IPS-20b (cell line): Measurements from ENCODE around the gene KANK4.

ENCODE experiments used
- H3K27ac ChIP-seq: one replicate; pipeline ENCODE4 v1.5.1; 2013; ENCODE audit warnings: low read length
- H3K27me3 ChIP-seq: 2 replicates; pipeline ENCODE4 v1.6.1; 2013; ENCODE audit warnings: mild to moderate bottlenecking, low read length, inconsistent platforms; ENCODE audit not compliant: insufficient read depth
- H3K36me3 ChIP-seq: 2 replicates; pipeline ENCODE4 v1.6.1; 2013; ENCODE audit warnings: low read depth, mild to moderate bottlenecking, inconsistent platforms, low read length, moderate library complexity; ENCODE audit not compliant: insufficient read depth
- H3K4me1 ChIP-seq: 2 replicates; pipeline ENCODE4 v1.6.1; 2013; ENCODE audit warnings: mild to moderate bottlenecking, control low read depth, inconsistent platforms, low read length, moderate library complexity; ENCODE audit not compliant: insufficient read depth
- H3K4me3 ChIP-seq: 2 replicates; pipeline ENCODE4 v1.5.1; 2013; ENCODE audit warnings: mild to moderate bottlenecking, low read length, inconsistent platforms
- H3K9ac ChIP-seq: 2 replicates; pipeline ENCODE4 v1.6.1; 2013; ENCODE audit warnings: low read depth, mild to moderate bottlenecking, inconsistent platforms, low read length, moderate library complexity
- H3K9me3 ChIP-seq: 2 replicates; pipeline ENCODE4 v1.6.1; 2013; ENCODE audit warnings: mild to moderate bottlenecking, low read depth, low read length, inconsistent platforms; ENCODE audit not compliant: insufficient read depth

Gene KANK4

DNA sequence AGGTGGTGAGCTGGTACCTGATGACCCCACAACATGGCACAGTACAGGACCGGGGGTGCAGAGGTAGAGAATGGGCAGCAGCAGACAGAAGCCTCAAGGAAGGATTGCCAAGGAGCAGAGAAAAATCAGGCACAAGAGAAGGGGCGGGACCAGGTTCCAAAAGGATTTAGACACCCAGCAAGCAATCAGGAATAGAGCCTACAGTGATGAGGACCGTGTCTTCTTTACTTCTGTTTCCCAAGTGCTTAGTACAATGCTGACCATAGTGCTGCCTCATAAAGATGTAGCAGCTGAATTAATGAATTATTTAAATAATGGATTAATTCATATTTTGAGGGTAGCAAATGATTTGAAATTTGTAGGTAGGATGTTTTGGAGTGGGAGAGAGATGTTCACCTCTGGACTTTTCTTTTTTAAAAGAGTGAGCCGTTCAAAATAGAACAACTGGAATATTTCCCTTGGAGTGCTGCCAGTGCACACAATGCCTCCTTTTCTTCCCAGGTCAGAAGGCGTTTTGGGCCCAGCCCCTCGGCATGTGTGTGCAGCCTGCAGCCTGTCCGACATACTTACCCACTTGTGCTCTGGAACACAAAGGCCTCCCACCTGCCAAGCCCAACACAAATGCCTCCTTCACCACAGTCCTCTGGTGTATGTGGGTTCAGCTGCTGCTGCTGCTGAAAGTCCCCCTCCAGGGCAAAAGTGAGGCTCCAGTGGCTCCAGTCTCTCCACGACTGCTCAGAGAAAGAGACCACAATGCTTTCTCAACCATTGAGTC is 19.6 kb downstream of the KANK4 start:
- Histone ChIP-seq H3K27ac (no peak overlapping the region), H3K36me3 (no peaks in the 10 kb centered on the region), H3K9ac (no peak overlapping the region), H3K9me3 (no peaks in the 10 kb centered on the region), H3K4me1 (peaks cover 7% of the 10 kb centered on the region; the same call in 1 of the 2 replicates), H3K27me3 (peaks cover 38% of the 10 kb centered on the region), H3K4me3 (no peak overlapping the region)

DNA sequence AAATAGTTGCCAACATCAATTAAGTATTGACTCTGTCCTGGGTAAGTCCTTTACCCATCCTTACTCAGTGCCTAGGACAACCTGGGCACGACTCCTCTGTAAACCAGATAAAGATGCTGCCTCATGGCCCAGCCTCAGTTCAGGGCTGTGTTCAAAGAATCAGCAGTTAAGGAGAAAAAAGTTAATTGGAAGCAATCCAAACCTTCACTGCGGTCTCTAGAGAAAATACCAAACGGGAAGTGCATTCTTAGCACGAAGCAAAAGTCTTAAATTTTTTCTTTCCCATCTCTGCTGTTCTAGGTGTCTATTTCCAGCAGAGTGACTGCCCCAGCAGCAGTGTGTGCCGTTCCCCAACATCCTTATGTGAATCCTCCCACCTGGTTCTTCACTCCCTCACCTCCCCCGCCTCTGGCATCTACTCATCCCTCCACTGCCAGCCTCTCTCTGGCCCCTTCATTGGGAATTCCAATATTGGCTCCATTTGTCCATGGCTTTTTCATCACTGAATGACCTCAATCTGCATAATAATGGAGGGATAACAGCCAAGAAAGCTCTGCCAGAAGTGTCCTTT is 23.2 kb downstream of the KANK4 start:
- no peak overlapping the region for H3K4me3 ChIP-seq
- no peak overlapping the region for H3K9ac ChIP-seq
- no peaks in the 10 kb centered on the region for H3K36me3 ChIP-seq
- H3K4me1 ChIP-seq: peaks cover 10% of the 10 kb centered on the region; the same call in 1 of the 2 replicates
- no peak overlapping the region for H3K27ac ChIP-seq
- no peaks in the 10 kb centered on the region for H3K9me3 ChIP-seq
- H3K27me3 ChIP-seq: peaks cover 33% of the 10 kb centered on the region

DNA sequence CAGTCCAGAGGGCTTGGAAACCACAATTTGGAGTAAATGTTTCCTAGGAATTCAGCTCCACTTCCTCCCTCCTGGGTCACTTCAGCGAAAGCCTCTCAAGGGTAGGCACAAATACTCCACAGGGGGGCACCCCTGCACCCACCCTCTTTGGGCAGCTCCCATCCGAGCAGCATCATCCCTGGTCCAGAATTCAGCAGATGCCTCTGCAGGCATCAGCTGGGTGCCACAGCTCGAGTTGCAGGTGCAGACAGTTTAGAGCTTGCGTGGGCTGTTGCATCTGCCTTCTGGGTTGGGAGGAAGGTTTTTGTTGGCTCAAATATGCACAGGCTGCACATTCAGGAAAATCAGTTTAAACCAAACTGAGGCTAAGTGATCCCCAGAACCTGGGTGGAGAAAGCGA is 25.0 kb downstream of the KANK4 start:
- no peak overlapping the region for H3K9ac ChIP-seq
- no peaks in the 10 kb centered on the region for H3K36me3 ChIP-seq
- H3K27me3 ChIP-seq: peaks cover 34% of the 10 kb centered on the region
- no peak overlapping the region for H3K4me3 ChIP-seq
- no peak overlapping the region for H3K27ac ChIP-seq
- H3K4me1 ChIP-seq: peaks cover 10% of the 10 kb centered on the region; the same call in 1 of the 2 replicates
- no peaks in the 10 kb centered on the region for H3K9me3 ChIP-seq

DNA sequence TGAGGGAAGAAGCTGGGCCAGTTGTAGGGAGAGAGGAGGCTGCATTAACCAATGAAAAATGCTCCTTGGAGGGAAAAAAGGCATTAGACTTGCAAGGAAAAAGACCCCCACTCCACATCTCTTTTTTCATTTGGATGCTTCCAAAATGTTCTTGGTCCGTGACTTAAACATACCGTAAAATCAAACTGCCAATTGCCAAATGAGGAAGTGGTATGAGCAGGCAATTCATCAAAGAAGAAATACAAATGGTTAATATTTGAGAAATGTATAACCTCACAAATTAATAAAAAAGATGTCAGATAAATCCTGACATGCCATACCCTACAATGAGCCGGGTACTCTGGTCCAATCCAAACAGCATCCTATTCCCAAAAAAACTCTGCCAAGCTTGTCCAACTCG is 30.6 kb downstream of the KANK4 start:
- Histone ChIP-seq H3K4me3 (no peak overlapping the region), H3K27me3 (peaks cover 89% of the 10 kb centered on the region)

DNA sequence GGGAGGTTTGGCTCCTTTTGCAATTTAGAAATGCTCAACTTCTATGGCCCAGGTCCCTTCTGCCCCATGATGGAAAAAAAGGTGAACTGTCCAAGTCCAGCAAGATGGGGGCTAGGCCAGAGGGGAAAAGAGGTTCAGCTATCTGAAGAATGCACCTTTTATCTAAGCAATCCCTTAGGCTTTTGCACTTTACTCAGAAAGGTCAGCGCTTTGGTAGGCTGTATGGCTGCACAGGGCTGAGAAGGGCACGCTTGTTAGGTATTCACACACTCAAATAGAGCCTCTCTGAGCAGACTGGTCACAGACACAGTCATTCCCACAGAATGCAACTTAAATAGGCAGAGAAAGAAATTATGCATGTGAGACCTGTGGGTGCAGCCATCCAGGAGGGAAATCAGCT is 31.0 kb downstream of the KANK4 start:
- Histone ChIP-seq H3K4me3 (no peak overlapping the region), H3K9me3 (no peaks in the 10 kb centered on the region), H3K36me3 (no peaks in the 10 kb centered on the region), H3K9ac (no peak overlapping the region), H3K4me1 (peaks cover 42% of the 10 kb centered on the region), H3K27me3 (peaks cover 93% of the 10 kb centered on the region), H3K27ac (no peak overlapping the region)

More for the DNA sequence above, 30.6 kb downstream of the KANK4 start:
- Histone ChIP-seq H3K36me3 (no peaks in the 10 kb centered on the region), H3K9me3 (no peaks in the 10 kb centered on the region), H3K27ac (no peak overlapping the region), H3K4me1 (peaks cover 38% of the 10 kb centered on the region), H3K9ac (no peak overlapping the region)

DNA sequence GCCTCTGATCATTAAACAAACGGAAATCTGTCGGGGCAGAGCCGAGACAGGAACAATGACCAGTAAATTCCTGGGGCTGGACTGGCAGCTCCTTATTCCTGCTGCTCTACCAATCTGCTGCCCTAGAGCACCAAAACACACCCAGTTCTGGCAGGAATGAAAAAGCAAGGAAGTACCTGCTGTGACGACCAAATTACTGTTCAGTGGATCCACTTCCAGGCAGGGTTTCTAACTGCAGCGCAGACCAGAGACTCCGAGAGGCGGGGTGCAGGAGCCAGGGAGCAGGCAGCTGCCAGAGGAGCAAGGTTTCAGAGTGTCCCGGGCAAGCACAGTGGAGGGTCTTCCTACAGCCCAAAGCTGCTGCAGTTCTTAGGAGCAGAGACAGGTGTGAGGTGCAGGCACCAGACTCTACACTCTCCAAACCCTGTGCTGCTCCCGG is 32.4 kb downstream of the KANK4 start:
- Histone ChIP-seq H3K27me3 (peaks cover 96% of the 10 kb centered on the region), H3K4me3 (peak overlapping the region; percentile 53; the same call in 1 of the 2 replicates)

DNA sequence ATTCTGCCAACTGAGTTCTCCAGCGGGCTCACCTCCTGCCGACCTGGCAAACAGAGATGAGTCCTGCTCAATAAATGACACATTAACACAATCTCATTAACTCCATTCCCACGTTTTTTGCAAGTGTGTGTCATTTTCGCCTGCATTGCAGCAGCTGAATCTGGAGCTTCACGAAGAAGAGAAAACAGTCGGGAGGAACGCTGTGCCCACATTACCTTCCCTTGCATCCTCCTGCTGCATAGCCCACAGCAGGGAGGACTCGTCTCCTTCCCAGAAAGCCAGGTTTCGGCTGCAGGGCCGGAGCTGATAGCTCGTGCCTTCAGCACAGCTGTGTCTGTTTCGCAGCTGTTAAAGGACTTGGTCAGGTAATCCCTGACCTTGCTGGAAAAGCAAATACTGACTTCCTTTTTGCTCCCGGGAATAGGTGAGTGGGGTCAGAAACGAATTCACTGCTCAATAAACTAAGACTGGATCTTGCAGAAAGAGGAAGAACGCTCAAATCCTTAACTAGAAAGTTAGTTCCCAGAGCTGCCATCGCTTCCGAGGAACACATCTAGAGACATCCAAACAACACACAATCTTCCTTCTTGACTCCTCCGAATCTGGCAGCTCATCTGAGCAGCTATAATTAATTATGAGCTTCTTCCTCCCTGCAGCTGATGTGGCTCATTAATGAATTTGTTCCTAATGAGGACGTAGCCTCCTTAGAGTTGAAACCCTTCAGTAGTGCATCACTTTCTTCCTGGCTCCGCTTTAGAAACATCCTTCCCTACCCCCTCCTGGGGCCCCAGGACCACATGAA is 33.0 kb downstream of the KANK4 start:
- Histone ChIP-seq H3K27me3 (peaks cover 98% of the 10 kb centered on the region), H3K9me3 (no peaks in the 10 kb centered on the region), H3K4me1 (peaks cover 45% of the 10 kb centered on the region), H3K4me3 (peak overlapping the region; percentile 53), H3K9ac (no peak overlapping the region), H3K27ac (no peak overlapping the region), H3K36me3 (no peaks in the 10 kb centered on the region)

More for the DNA sequence above, 32.4 kb downstream of the KANK4 start:
- H3K9me3 ChIP-seq: no peaks in the 10 kb centered on the region
- no peaks in the 10 kb centered on the region for H3K36me3 ChIP-seq
- no peak overlapping the region for H3K9ac ChIP-seq
- peaks cover 45% of the 10 kb centered on the region for H3K4me1 ChIP-seq
- H3K27ac ChIP-seq: no peak overlapping the region

DNA sequence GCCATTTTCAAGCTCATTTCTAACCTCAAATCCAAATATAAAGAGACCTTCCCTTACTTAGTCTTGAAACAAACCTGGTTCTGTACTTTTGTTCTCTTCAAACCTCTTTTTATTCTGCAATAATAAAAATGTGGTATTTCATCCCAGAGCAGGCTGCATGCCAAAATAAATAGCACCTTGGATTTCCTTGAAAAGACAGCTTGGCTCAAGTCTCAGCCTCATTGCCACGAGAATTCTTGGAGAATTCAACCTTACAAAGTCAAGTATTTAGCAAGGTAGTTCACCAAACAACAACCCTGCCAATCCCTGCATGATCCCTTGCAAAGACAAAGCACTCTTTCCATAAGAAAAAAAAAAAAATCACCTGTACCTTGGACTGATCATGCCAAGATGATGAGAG is 33.8 kb downstream of the KANK4 start:
- H3K4me1 ChIP-seq: peaks cover 45% of the 10 kb centered on the region
- H3K9me3 ChIP-seq: peaks cover 4% of the 10 kb centered on the region; the same call in 1 of the 2 replicates
- no peak overlapping the region for H3K27ac ChIP-seq
- H3K9ac ChIP-seq: no peak overlapping the region
- H3K4me3 ChIP-seq: peak overlapping the region; percentile 53; the same call in 1 of the 2 replicates
- peaks cover 100% of the 10 kb centered on the region for H3K27me3 ChIP-seq
- H3K36me3 ChIP-seq: no peaks in the 10 kb centered on the region

DNA sequence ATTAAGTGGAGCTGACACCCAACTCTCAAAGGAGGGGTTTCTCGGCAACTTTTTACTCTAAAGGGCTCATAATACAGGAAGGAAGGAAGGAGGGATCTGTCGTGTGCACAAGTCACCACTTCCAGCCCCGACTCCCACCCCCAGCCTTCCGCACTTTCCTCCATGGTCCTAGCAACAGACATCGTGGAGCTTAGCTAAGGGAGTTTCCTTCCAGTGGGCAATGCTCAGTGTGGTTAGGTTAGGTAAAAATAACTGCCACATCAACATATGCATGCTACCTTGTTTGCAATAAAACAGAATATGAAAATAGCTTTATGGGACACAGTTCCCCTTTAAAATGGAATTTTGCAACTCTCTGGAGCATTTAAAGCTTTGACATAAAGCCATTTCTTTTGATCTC is 35.2 kb downstream of the KANK4 start:
- peaks cover 4% of the 10 kb centered on the region; the same call in 1 of the 2 replicates for H3K9me3 ChIP-seq
- H3K4me3 ChIP-seq: no peak overlapping the region
- no peak overlapping the region for H3K9ac ChIP-seq
- no peak overlapping the region for H3K27ac ChIP-seq
- H3K36me3 ChIP-seq: no peaks in the 10 kb centered on the region
- H3K4me1 ChIP-seq: peaks cover 51% of the 10 kb centered on the region
- H3K27me3 ChIP-seq: peaks cover 95% of the 10 kb centered on the region

DNA sequence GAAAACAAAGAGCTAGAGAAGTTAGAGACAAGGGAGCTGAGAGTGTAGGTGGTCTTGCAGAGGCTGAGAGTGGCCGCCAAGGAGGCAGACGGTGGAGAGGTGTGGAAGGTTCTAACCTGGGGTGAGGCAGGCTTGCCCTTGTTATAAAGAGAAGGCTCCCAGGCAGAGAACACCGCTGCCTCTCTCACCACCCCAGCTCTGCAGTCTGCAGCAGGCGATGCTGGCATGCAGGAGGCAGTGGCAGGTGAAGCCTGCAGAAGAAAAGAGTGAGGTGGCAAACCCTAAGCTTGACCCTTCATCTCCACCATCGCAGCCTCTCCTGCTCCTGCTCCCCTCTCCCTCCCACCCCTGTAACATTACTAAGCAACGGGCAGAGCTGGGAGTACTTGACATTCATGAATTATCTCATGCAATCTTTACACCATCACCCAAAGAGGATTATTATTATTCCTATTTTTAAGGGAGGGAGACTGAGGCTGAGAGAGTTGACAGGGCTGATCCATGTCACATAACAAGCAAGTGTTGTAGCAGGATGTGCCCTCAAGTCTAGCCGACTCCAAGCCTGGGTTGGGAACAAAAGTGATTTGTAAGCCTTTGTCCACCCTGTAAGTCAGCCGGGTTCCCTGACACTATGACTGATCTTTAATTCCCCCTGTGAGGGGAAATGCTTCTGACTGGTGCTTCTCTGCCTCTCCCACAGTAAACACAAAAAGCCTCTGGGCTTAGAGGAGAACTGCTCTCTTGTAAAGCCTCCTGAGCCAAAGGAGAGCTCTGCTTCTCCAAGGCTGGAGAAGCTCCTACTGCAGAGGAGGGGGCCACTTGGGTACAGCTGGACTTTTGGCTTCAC is 36.1 kb downstream of the KANK4 start:
- Histone ChIP-seq H3K9ac (no peak overlapping the region), H3K27ac (no peak overlapping the region), H3K27me3 (peaks cover 86% of the 10 kb centered on the region)

More for the DNA sequence above, 36.1 kb downstream of the KANK4 start:
- Histone ChIP-seq H3K9me3 (peaks cover 4% of the 10 kb centered on the region; the same call in 1 of the 2 replicates), H3K4me1 (peaks cover 47% of the 10 kb centered on the region), H3K4me3 (no peak overlapping the region), H3K36me3 (no peaks in the 10 kb centered on the region)
